GM19324 (cell line): ENCODE measurements around the gene PLAC1.

Experiments
- ATAC-seq: cut with Tn5 transposase; IDR thresholded peaks from one replicate; pipeline ENCODE4 v1.9.1; 2021; ENCODE audit warnings: mild to moderate bottlenecking, moderate library complexity; ENCODE audit not compliant: unreplicated experiment, low FRiP score

PLAC1 gene, protein sequence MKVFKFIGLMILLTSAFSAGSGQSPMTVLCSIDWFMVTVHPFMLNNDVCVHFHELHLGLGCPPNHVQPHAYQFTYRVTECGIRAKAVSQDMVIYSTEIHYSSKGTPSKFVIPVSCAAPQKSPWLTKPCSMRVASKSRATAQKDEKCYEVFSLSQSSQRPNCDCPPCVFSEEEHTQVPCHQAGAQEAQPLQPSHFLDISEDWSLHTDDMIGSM

DNA sequence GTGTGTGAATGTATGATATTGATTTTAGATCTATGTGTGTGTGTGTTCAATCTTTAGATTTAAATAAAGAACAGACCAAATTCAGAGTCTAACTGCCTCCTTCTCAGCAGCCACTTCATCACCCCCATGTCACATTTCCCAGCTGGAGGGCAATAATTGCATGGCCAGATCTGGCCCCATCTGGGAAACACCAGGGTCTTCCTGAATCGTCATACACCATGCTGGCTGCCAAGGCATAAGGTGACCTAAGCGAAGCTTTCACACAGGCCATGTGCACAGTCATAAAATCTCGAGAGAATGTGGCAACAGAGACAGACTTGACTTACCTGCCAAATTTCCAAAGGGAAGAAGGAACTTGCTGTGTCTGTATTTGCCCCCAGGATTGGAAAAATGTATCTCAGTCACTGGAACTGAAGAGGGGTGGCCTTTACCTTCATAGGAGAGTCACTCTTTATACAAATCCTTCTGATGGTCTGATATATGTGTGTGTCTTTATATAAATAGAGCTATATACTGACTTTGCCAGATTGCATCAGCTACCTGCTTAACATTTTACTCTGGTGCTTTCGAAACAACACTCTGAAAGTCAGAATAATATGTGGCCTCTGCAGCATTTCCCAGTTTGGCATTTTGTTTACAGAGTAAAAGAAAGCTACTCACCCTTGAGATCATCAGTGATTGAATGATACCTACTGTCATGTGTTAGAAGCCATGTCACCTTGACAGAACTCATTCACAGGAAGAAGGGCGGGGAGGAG lies at the start of gene PLAC1:
Gene PLAC1, minus strand, starts transcription at position 470 of the 758 bp plus-strand sequence. CDS start 91,789 bp downstream, outside the sequence.
- no peak for ATAC-seq

DNA sequence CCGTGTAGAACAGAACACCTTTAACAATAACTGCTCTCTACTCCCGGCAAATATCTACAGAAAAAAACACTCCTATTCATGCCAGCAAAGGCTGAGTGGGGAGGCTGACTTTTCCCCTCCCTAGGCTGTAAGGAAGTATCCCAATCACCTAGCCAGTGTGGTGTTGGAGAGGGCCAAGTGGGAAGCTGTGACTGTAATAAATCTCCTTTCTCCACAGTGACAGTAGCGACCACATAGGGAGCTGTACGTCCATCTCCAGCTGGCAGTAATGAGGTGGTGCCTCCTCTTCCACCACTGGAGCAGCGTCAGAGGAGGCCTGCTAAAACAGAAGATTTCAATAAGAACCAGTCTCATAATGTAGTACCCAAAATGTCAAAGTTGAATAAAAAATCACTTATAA lies 47.9 kb upstream of the PLAC1 start:
- no peak for ATAC-seq

DNA sequence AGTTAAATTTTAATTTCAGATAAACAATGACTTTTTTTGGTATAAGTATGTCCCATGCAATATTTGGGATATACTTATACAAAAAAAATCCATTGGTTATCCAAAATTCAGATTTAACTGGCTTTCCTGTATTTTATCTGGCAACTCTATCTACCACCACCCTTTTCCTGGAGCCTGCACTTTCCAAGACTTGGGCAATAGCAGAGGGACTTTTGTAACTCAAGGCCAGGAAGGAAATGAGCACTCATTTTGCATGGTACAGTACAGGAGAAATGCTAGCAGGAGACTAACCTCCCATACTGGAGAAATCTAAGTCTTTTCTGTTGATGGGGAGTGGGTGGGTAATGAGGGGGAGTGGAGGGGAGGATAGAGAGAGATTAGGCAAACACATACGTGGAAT lies 37.7 kb upstream of the PLAC1 start:
- ATAC-seq, result no peak

DNA sequence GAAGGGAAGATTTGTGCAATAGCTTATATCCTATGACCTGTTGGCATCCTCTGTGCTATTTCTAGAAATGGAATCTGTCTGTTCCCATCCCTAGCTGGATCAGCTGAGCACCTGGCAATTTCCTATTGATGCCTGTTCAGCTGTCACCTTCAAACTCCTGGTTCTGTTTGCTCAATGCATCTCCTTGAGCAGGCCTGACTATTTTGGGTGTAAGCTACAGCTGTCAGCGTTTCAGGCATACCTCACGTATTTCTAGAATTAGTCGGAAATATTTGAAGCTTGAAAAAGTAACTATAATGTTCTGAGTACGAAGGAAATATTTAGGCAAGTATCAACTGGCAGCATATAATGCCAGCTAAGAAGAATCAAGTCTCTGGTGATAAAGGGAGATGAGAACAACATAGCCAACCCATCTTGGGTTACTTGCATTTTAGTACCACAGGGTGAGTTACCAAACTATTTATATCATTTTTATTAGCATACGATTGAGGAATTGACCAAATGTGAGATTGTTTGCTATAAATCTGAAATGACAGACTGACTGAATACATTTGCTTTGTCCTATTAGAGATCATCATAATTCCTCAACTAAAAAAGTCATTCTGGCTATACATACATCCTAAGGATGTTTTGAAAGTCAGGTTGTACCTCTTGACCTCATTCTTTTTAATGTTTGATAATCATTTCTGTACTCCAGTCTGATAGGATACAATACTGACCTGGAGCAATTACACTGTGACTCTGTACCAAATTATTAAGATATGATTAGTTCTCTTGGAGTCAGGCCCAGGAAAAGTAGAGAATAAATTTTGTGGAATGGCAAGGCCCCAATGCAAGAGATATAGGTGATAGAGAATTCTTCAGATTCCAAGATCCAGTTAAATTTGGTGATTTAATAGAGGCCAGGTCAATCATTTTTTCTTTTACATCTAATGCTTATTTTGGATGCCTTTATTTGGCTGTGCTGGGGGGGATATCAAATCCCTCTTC lies 36.4 kb upstream of the PLAC1 start:
- ATAC-seq, result no peak

DNA sequence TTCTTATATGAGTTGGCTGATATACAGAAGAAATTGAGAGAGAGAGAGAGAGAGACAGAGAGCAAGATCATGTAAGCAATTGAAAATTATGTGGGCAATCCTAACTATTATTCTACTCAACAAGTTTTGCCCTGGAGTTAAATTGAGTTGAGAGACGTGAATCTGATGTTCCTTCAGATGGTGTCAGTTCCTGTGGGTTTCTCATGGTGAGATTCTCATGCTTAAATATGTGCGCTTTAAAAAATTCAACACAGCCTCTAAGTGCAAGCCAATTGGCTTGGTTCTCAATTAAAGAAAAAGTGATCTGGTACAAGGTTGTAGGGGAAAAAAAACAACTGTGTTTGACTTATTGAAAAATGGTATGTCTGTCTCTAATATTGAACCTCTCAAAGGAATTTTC lies 35.4 kb upstream of the PLAC1 start:
- no peak for ATAC-seq

DNA sequence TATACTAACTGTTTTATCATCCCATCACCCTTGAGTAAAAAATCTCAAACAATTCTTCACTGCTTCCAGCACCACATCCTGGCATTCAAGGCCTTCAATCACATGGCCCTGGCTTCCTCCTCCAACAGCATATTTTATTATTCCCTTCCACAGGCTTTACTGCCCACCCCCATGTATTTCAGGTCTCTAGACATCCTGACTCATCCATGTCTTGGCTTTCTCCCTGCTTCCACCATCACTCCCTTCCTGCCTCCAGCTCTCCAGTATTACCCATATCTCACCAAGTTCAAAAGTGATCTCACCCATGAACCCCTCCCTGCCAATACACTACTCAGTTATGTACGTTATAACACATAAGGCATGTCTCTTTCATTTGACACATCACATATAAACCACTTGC lies 34.7 kb upstream of the PLAC1 start:
- no peak for ATAC-seq

DNA sequence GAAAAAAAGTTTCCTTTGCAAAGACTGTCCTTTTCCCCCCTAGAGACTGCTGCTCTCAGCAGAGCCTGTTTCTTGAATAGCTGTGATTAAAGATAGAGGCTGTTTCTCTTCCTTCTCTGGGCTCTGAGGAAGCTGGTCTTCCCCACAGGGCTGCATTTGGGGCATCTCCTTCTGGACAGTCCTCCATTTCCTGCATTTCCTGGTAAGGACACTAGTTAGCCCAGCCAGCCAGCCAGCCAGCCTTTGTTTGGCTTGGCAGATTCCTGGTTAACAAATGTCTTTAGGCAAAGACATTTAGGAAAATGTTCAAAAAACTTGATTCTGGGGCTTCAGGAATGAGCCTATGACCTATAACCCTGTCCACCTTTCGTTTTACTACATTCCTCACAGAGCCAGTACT lies 34.0 kb upstream of the PLAC1 start:
- no peak for ATAC-seq

DNA sequence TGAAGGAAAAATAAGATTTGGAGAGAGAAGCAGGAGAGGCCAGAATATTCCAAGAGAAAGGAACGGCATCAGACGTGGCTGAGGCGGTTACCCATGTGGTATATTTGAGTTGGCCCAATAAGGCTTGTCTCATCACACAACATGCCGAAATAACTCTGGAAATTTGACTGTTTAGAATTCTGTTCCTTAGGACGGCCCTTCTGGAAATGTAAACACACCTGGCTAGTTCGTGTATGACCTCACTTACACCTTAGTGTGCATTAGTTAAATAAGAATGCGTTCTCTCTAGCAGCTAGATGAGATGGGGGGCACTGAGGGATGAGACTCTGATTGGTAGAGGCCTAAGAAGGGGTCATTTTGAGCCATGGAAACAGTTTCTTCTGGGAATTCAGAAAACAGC lies 33.2 kb upstream of the PLAC1 start:
- no peak for ATAC-seq

DNA sequence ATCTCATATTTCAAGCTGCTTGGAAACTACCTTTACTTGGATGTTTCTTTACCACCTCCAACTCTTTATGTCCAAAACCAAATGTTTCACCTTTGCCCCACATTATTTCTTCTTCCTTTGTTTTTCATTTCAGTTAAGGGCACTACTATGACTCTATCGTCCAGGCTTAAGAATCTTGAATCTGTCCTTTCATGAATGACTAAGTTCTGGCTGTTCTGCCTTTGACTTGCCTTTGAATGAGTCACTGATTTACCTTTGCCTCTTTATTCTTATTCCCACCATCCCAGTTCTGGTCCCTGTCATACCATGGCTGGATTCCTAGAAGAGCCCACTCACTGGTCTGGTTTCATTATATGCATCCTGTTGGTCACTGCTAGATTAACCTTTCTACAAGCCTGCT lies 30.6 kb upstream of the PLAC1 start:
- no peak for ATAC-seq

DNA sequence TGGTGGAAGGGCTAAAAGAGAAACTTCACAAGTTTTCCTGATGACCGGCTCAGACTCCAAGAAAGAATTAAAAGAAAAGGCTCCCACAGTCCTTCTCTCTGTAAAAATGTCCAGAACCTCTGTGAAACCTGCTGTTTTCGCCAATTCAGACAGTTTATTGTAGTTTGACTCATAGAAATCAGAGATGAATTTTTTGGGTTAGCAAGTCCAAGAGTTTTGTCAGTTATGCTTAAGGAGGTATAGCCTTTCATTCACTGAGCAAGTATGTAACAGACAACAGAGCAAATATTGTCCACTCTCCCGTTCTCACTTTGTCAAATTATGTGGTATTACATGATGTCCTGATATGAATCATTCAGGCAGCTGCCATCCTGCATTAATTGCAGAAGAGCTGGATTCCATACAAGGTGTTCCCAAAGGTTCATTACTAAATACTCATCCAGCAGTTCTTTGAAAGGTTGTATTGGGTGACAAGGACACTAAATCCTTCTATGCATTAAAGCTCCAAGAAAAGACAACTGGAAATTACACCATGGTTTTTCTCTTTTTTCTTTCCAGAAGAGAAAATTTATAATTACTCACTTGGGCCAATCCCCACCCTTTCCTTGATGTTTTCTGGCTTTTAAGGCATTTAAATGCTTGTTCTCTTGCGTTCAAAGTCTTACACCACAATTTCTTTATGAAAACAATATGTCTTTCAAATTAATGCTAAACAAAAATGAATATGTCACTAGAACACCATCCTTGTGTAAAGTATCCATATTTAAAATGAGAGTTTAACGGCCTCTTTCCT lies 30.0 kb upstream of the PLAC1 start:
- no peak for ATAC-seq

DNA sequence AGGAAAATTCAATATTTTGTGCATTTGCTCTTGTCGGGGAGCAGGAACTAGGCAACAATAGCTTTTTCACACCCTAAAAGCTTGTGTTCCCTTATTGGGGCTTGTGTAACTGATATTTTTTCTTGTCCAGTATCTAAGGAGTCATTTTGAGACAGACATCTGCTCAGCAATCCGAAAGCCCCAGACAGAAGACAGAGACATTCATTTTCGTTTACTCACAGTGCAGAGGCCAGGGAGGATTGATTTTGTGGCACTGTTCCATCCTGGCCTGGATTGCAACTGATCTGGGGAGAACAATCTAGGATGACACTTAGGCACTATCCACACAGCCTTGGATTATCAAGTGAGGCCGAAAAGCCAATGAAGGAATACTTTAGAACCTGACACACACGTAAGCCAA lies 27.4 kb upstream of the PLAC1 start:
- no peak for ATAC-seq

DNA sequence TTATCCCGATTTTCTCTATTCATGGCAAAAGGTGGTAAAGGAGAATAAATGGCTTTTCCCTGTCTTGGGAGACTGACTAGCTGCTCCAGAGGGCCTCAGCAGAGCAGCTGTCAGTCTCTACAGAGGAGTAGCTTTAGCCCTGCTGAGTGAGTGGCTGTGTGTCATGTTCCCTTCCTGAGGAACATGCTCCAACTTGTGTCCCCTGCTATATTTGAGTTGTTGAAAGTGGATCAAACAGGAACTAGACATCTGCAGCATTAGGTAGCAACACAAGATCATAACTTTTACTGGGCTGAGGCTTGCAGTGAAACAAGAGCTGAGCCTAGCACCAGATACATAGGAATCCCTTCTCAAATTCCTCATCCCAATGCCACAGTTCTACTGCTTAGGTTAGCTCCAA lies 26.7 kb upstream of the PLAC1 start:
- no peak for ATAC-seq

DNA sequence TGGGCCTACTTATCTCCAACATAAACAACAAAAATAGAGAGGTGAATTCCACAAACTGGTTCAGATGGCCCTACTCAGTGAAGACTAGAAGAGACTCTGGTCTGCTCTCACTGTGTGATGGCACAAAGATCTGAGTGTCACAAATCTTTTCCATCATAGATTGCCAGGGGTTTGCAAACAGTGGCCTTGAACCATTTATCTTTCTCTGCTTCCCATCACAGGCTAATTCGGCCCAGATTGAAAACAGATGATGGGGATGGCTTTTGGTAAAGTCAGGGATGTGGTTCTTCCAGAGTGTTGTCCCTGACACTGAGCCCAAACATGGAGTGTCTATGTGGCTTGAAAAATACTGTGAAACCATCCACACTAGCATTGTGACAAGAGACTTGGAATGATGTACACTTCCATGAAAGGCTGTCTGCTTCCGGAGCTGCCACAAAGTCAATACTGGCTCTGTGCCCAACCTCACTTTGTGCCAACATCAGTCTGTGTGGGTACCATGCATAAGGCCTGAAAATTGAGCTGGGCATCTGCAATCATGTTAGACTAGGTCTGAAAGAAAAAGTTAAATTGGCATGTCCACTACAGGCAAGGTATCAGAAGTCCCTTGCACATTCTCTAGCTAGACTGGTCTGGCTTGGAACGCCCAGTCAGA lies 25.2 kb upstream of the PLAC1 start:
- ATAC-seq, result no peak

DNA sequence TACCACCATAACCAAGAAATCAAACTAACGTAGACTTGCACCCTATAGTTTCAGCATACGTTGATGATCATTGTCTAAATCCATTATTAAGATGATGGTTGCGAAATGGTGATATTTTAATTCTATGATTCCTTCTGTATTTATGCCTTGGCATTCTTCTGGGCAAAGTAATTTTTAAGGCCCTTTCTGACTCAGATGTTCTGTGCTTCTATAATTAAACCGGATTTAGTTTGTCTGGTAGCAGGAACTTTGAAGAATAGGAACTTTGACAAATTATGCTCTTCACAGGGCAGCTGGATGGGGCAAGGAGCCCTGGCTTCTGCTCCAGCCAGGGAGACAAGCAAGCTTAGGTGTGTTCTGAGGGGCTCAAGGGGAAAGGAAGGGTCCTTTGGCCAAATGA lies 23.8 kb upstream of the PLAC1 start:
- no peak for ATAC-seq

DNA sequence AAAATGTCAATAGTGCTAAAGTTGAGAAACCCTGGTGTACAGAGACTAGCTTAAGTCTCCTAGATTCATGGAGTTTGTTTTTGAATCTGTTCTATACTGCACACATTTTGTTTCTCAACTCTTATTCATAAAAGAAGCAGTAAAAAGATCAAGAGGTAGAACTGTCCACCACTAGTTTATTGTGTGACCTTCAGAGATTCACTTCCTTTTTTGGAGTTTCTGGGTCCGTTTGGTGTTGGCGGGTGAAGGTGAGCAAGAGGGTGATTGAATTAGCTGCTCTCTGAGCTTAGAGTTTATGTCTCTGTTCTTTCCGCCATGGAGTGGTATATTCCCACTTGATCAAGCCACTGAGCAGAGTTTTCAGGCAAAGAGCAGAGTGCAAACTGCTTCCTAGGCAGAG lies 21.4 kb upstream of the PLAC1 start:
- ATAC-seq, result no peak

DNA sequence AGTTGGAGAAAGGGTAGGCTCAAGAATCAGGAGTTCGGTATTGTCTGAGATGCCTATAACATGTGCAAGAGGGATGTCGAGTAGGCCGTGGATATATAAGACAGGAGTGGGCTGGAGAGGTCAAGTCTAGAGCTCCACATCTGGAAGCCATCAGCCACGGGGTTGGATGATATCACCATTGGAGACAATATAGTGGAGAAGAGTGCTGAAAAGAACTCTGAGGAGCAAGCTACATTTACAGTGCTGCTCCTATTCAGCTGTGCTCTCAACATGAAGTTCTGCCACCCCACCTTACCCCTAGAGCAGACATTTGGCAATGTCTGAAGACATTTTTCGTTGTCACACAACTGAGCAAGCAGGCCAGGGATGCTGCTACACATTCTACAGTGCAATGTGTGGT lies 20.9 kb upstream of the PLAC1 start:
- no peak for ATAC-seq

DNA sequence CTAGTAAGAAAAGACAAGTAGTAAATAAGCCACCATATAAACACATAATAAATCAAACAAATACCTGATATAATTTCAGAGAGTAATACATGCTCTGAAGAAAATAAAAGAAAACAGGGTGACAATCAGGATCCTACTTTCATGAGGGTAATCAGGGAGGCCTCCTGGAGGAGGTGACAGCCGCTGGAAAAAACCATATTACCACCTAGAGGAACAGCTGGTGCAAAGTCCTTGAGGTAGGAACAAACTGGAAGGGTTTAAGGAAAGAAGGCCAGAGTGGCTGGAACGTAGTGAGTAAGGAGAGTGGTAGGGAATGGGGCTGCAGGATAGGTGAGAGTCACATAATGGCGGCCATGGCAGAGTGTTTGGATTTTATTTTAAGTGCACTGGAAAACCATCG lies 19.1 kb upstream of the PLAC1 start:
- ATAC-seq, result no peak

DNA sequence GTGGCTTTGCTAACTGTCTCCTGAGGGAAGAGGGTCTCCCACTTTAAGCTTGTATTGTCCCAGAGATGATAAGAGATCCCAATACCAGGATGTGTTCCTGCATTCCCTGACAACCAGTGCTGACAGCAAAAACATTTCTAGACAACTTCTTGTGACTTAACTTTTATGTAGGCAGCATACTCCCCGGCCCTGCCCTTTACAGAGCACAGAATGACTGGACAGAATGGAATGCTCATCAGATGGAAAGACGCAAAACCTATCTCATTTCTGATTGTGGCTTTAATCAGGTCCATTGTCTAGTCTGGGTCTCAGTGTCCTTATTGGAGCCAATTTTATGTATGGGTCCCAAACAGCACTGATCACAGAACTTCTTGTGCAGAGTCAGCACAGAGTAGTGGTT lies 18.2 kb upstream of the PLAC1 start:
- no peak for ATAC-seq

DNA sequence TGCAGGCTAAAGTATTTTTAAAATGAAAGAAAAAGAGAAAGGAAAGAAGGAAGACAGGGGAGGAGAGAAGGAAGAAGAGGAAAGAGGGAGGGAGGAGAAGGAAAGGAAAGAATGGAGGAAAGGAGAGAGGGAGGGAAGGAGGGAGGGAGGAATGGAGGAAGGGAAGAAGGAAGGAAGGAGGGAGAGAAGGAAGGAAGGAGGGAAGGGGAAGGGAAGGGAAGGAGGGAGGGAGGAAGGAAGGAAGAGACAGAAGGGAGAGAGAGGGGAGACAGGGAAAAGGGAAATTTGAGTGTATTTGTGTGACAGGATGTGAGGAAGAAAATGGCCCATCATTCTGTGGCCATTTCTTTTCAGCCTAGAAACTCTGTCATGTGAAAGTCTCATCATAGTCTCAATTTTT lies 14.9 kb upstream of the PLAC1 start:
- no peak for ATAC-seq

DNA sequence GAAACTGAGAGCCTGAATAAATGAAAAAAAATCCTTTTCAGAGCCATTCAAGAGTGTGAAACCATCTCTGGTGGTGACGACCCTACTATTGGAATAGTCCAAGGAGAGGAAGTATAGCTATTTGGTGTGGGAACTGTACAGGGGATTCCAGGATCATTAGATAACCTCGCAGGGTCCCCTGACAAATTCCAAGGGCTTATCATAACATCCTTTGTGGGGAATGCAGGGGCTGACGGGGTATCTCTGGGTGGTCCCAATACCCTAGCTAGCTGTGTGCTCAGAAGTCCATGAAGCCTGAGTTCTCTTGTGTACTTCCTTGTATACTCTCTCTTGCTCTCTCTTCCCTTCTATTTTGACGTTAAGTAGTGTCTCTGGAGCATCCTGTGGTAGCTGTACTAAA lies 13.8 kb upstream of the PLAC1 start:
- no peak for ATAC-seq
